ENCODE data around the gene GOLGA8N.

GOLGA8N gene

DNA sequence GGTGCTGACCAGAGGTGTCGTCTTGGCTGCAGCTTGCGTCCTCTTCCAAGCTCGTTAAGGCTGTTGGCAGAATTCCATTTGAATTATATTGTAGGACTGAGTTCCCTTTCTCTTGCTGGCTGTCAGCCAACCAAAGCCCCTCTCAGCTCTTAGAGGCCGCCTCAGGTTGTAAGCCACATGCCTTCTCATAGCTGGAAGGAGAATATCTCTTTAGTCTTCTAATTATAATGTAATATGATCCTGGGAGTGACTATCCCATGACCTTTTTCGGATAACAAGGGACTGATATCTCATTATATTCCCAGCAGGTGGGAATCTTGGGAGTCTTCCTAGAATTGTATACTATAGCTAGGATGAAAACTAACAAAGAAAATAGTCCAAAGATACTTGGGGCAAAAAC is 53.0 kb downstream of the GOLGA8N start:
- no peak for TF ChIP-seq CTCF (conservative IDR thresholded peaks at IDR 0.05; ENCODE audit: control insufficient read depth, insufficient read depth, low read depth, low read length)
- no peak for DNase-seq (ENCODE audit: low read depth)

DNA sequence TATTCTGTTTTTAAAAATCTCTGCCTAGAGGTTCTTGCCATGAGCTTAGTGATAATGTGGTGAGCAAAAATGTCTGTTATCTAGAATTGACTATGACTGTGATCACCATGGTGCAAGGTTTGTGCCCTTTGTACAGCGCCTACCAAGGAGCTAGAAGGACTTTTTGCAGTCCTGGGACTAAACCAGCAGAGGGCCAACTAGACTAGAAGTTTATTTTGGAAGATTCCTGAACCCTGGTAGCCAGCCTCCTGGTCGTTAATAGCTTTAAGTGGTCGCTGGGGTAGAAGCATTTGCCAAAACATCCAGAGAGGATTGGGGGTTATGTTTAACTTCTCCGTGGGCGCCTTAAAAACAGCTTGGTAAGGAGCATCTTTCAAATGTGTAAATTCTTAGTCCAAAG is 56.1 kb downstream of the GOLGA8N start:
- peak; percentile 46 for TF ChIP-seq CTCF (conservative IDR thresholded peaks at IDR 0.05; ENCODE audit: control insufficient read depth, insufficient read depth, low read depth, low read length)
- DNase-seq (ENCODE audit: low read depth): peak; percentile 47
- H3K4me3 ChIP-seq (ENCODE audit: control insufficient read depth, low read depth, low read length): no peak overlapping the region

More for the DNA sequence above, 53.0 kb downstream of the GOLGA8N start:
- no peak overlapping the region for H3K4me3 ChIP-seq (ENCODE audit: control insufficient read depth, low read depth, low read length)

DNA sequence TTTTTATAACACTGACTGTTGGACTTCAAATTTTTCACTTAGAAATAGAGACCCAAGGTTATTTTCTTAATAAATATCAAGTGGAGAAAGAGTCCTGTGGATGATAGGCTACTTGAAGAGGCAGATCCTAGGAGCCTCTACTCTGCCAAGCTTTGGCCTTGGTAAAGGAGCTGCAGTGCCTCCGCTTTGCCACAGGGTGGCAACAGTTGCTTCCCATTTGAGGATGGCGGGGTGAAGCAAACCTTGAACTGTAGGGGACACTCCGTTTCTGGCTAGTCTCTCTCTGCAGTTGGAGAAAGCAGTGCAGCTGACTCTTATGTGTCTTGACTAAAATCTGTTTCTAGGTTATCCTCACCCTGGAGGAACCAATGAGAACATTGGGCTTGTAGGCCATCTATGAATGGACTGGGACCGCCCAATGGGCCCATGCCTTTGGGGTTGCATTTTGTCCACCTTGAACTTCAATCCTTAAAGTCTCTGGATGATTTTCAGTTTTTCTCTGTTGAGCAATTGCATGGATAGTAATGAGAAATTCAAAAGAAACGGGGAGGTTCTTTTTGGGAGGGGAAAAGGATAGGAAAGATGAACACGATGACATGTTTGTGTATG is 58.1 kb downstream of the GOLGA8N start:
- peak; percentile 73 for DNase-seq (ENCODE audit: low read depth)

DNA sequence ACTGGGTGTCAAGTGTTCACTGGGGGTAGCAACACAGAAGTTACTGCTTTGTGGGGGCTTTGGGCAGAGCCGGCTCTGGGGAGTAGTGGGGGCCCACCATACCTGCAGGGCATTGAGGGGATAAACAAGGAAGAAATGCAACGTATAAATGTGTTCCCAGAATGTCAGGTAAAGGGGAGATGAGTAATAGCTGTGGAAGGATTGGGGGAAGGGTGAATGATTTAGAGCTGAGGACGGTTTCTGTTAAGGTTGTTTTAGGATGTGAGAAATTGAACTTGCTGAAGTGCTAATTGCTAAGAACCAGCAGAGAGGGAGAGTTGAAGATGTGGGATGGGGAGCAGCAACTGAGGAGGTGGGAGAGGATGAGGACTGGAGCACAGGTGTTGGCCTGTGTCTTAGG is 58.9 kb downstream of the GOLGA8N start:
- H3K4me3 ChIP-seq (ENCODE audit: control insufficient read depth, low read depth, low read length): no peak overlapping the region
- no peak for DNase-seq (ENCODE audit: low read depth)
- no peak for TF ChIP-seq CTCF (conservative IDR thresholded peaks at IDR 0.05; ENCODE audit: control insufficient read depth, insufficient read depth, low read depth, low read length)

More for the DNA sequence above, 58.1 kb downstream of the GOLGA8N start:
- peak; percentile 95 for TF ChIP-seq CTCF (conservative IDR thresholded peaks at IDR 0.05; ENCODE audit: control insufficient read depth, insufficient read depth, low read depth, low read length)
- no peak overlapping the region for H3K4me3 ChIP-seq (ENCODE audit: control insufficient read depth, low read depth, low read length)

DNA sequence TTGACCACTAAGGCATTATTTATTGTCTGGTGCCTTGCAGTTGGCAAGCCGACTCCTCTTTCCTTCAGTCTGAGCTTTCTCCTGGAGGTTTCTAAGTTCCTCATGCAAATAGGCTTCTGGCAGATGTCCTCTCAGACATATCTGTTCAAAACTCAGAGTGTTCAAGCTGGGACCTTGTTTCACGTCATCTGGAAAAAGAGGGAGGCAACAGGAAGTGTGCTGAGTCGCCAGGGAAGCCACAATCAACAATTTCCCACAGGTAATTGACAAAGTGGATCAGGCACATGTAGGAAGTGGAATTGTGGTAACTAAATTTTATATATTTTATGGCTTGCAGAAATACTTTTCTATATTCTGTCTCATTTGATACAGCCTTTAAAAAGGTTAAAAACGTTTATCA is 62.8 kb downstream of the GOLGA8N start:
- no peak for DNase-seq (ENCODE audit: low read depth)
- no peak overlapping the region for H3K4me3 ChIP-seq (ENCODE audit: control insufficient read depth, low read depth, low read length)
- no peak for TF ChIP-seq CTCF (conservative IDR thresholded peaks at IDR 0.05; ENCODE audit: control insufficient read depth, insufficient read depth, low read depth, low read length)

DNA sequence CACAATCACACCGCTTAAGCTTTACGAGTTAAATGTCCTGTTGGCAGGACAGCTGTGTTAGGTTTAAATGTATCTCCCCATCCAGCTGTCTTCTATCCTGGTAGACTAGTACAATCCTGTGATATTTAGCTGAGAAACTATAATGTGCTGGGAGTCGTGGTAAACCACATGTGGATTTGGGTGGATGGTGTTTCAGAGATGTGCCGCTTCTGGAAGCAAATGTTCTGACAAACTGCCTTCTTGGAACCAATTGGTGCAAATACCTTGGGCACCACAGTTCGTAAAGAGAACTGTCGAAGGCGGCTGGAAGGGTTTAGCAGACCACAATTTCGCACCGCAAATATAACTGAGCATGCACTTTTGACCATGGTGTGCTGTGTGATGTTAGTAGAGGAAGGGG is 63.2 kb downstream of the GOLGA8N start:
- no peak for TF ChIP-seq CTCF (conservative IDR thresholded peaks at IDR 0.05; ENCODE audit: control insufficient read depth, insufficient read depth, low read depth, low read length)
- no peak for DNase-seq (ENCODE audit: low read depth)

More for the DNA sequence above, 63.2 kb downstream of the GOLGA8N start:
- H3K4me3 ChIP-seq (ENCODE audit: control insufficient read depth, low read depth, low read length): no peak overlapping the region
